Suprapubic skin (tissue), 3 donors: ENCODE data around the gene KRTAP5-11.
"Not testable (repeated sequence)": the region's sequence is repeated elsewhere in the genome, so short reads cannot be mapped to it uniquely, and the experiment has no call there.

Source experiments
- CTCF ChIP-seq, 2 donors: fragments of 200-600 bp in 1 of 2; fragments of 450-650 bp in 1 of 2; sonication (generic) in 1 of 2; IDR thresholded peaks; one replicate each; pipeline ENCODE4 v1.5.1; 2016 to 2019; ENCODE audit warnings: antibody characterized with exemption in 2 of 2, mild to moderate bottlenecking in 1 of 2, moderate library complexity in 1 of 2
- POLR2A ChIP-seq, 2 donors: fragments of 450-650 bp; IDR thresholded peaks; one replicate each; pipeline ENCODE4 v1.6.1; 2017; ENCODE audit warnings: antibody characterized with exemption in 2 of 2, mild to moderate bottlenecking in 2 of 2, moderate library complexity in 2 of 2

GRCh38 chr11:71539971-71540370 lies 42.7 kb downstream of the KRTAP5-11 start:
- TF ChIP-seq CTCF, POLR2A (IDR thresholded peaks at IDR 0.05): not testable (repeated sequence)
